Amygdala (tissue), 56 donors: ENCODE data around the gene BRDT.

ENCODE experiments used
- DNase-seq, 56 donors: peaks; one replicate each; lab custom pipeline; 2025; lab: John Stamatoyannopoulos, UW

BRDT gene

GRCh38 chr1:91949356-91949699 is at the start of gene BRDT:
Gene BRDT (plus strand): TSS chr1:91949401. CDS start chr1:91962755, 13,354 bp downstream.
- DNase-seq, result no peak

- no peak for DNase-seq
Observed at GRCh38 chr1:91900562-91900961, 48.6 kb upstream of the BRDT start.

GRCh38 chr1:91901231-91901630 is 48.0 kb upstream of the BRDT start:
- DNase-seq, result no peak

GRCh38 chr1:91912266-91912665 is 36.9 kb upstream of the BRDT start:
- no peak for DNase-seq

GRCh38 chr1:91913018-91913417 is 36.2 kb upstream of the BRDT start:
- DNase-seq, result no peak

- no peak for DNase-seq
Observed at GRCh38 chr1:91916046-91916445, 33.2 kb upstream of the BRDT start.

GRCh38 chr1:91916811-91917460 is 32.3 kb upstream of the BRDT start:
- DNase-seq, result no peak

- DNase-seq, result no peak
Observed at GRCh38 chr1:91919962-91920361, 29.2 kb upstream of the BRDT start.

- no peak for DNase-seq
Observed at GRCh38 chr1:91924146-91924545, 25.1 kb upstream of the BRDT start.

- no peak for DNase-seq
Observed at GRCh38 chr1:91925644-91926435, 23.4 kb upstream of the BRDT start.

- DNase-seq, result no peak
Observed at GRCh38 chr1:91928026-91928425, 21.2 kb upstream of the BRDT start.

- DNase-seq, result peak in 3 of 56 donors; percentile 1 to 4 (median 2)
Observed at GRCh38 chr1:91929250-91929649, 20.0 kb upstream of the BRDT start.

GRCh38 chr1:91937613-91938012 is 11.6 kb upstream of the BRDT start:
- DNase-seq, result peak in 4 of 56 donors; percentile 2 to 28 (median 6)

- no peak for DNase-seq
Observed at GRCh38 chr1:91940496-91940895, 8.7 kb upstream of the BRDT start.

GRCh38 chr1:91944087-91944486 is 5.1 kb upstream of the BRDT start:
- DNase-seq, result no peak

GRCh38 chr1:91948097-91948496 is 1.1 kb upstream of the BRDT start:
- no peak for DNase-seq

GRCh38 chr1:91948501-91949355 is 473 bp upstream of the BRDT start:
- peak in 1 of 56 donors; percentile 1 for DNase-seq

GRCh38 chr1:91952187-91952586 is 3.0 kb downstream of the BRDT start:
- DNase-seq, result no peak

GRCh38 chr1:91958926-91959325 is 9.7 kb downstream of the BRDT start:
- no peak for DNase-seq

- DNase-seq, result no peak
Observed at GRCh38 chr1:91968334-91968733, 19.1 kb downstream of the BRDT start.

- no peak for DNase-seq
Observed at GRCh38 chr1:91979383-91979782, 30.2 kb downstream of the BRDT start.
